ENCODE results near the gene KIAA1217.
A peak's percentile ranks its signal among the peaks of the same experiment; 100 is the strongest.

KIAA1217 gene

DNA sequence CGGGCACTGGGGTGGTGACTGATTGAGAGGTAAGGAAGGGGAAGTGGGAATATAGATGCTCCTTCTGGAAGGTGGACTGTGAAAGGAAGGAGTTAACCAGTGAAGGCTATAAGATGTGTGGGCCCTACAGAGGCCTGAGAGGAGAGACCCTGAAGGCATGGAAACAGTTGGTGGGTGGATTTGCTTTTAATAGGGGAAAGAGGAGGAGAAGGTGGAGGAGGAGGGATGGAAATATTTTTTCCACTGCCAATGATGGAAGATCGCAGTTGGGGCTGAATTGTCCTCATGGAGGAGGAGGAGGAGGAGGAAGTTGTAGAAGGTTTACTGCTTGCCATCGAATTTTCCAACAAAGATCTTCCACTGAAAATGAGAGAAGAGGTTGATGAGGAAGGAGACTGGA lies 80.3 kb downstream of the KIAA1217 start:
- in situ Hi-C loops (cut with HindIII; ENCODE audit: low sequenced_read_pairs): no loop called here
- no peak overlapping the region for H3K4me3 ChIP-seq (ENCODE audit: low read depth, low read length)
- TF ChIP-seq CTCF (IDR thresholded peaks at IDR 0.05; ENCODE audit: low read depth, low read length): no peak
- no peak for DNase-seq (ENCODE audit: low read depth, low spot score)

DNA sequence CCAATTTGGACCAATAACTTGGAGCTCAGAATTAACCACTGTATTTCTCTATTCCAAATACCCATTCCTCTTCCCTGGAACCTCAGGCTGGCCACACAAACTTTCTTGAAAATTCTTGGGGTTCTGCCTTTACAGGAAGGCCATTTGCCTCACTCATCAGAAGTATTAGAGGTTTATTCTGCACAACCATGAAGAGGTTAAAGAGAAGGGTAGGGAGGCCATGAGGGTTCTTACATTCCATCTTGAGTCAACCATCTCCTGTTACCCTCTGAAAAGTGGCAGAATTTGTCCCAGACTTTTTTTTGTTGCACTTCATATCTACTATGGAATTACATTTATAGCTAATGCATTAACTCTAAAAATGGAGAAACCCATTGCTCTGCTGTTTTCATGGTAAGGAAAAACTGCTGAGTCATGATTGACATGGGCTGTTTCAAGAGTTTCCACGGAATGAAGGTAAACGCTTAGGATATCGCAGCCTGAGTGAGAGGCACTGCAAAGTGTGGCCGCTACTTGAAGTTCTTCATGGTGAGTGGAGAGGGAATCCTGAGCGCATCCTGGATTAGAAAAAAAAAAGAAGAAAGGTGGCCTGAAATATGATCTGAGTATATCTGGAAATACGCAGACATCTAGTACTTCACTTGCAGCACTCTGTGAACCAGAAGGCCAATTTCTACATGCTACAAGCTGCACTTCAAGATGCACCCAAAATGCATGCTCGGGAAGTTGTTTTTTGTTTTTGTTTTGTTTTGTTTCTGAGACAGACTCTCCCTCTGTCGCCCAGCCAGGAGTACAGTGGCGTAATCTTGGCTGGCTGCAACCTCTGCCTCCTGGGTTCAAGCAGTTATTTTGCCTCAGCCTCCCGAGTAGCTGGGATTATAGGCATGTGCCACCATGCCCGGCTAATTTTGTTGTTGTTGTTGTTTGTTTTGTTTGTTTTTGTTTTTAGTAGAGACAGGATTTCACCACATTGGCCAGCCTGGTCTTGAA lies 83.7 kb downstream of the KIAA1217 start:
- DNase-seq (ENCODE audit: low read depth, low spot score): no peak
- no peak for TF ChIP-seq CTCF (IDR thresholded peaks at IDR 0.05; ENCODE audit: low read depth, low read length)
- no peak overlapping the region for H3K4me3 ChIP-seq (ENCODE audit: low read depth, low read length)
- in situ Hi-C loops (cut with HindIII; ENCODE audit: low sequenced_read_pairs): no loop called here

GRCh38 chr10:24299578-24300260 lies 90.8 kb downstream of the KIAA1217 start:
- in situ Hi-C loops (cut with HindIII; ENCODE audit: low sequenced_read_pairs): no loop called here
- no peak for TF ChIP-seq CTCF (IDR thresholded peaks at IDR 0.05; ENCODE audit: low read depth, low read length)
- DNase-seq (ENCODE audit: low read depth, low spot score): peak; percentile 71
- H3K4me3 ChIP-seq (ENCODE audit: low read depth, low read length): no peak overlapping the region

GRCh38 chr10:24303522-24304310 lies 94.8 kb downstream of the KIAA1217 start:
- in situ Hi-C loops (cut with HindIII; ENCODE audit: low sequenced_read_pairs): no loop called here
- no peak overlapping the region for H3K4me3 ChIP-seq (ENCODE audit: low read depth, low read length)
- no peak for TF ChIP-seq CTCF (IDR thresholded peaks at IDR 0.05; ENCODE audit: low read depth, low read length)
- no peak for DNase-seq (ENCODE audit: low read depth, low spot score)

GRCh38 chr10:24305551-24306506 lies 96.9 kb downstream of the KIAA1217 start:
- peak; percentile 83 for DNase-seq (ENCODE audit: low read depth, low spot score)
- in situ Hi-C loops (cut with HindIII; ENCODE audit: low sequenced_read_pairs): no loop called here
- H3K4me3 ChIP-seq (ENCODE audit: low read depth, low read length): no peak overlapping the region
- no peak for TF ChIP-seq CTCF (IDR thresholded peaks at IDR 0.05; ENCODE audit: low read depth, low read length)

All from astrocyte of the spinal cord (primary cell).